Measurements from ENCODE around the gene KDM4B. TPM values are rescaled to one million over a fixed set of nuclear protein-coding genes. Genes with fewer than 3 reads are reported as not detected.

Gene KDM4B
- total RNA-seq, 1 experiment from 2014 or later = 35.9 TPM

GRCh38 chr19:5097959-5098623 lies 129.2 kb downstream of the KDM4B start:
- H4K20me1 ChIP-seq (ENCODE audit: insufficient read depth) = no peaks in the 10 kb centered on the region
- H2AFZ ChIP-seq (ENCODE audit: low read depth, low read length, poor library complexity, severe bottlenecking) = no peak overlapping the region
- H3K9ac ChIP-seq (ENCODE audit: low read length) = no peak overlapping the region
- no peak for ATAC-seq
- peaks cover 0 to 5% of the 10 kb centered on the region in 2 experiments; a peak in 1 of 4 replicates for H3K36me3 ChIP-seq (ENCODE audit: control insufficient read depth in 1 of 2, insufficient read depth in 2 of 2, low read length in 2 of 2)
- intact Hi-C loops (cut with micrococcal nuclease) = no loop called here
- DNase-seq (ENCODE audit: low read depth, low spot score) = no peak
- no TSS peak for BruUV-seq (replicated peaks)
- H3K4me2 ChIP-seq (ENCODE audit: low read length) = no peak overlapping the region
- TF ChIP-seq RAD21 (IDR thresholded peaks at IDR 0.05; ENCODE audit: low read depth) (no peak), ZBTB33 (IDR thresholded peaks at IDR 0.05; ENCODE audit: extremely low read depth, insufficient replicate concordance, low read length) (no peak), FOSL1 (IDR thresholded peaks at IDR 0.05; ENCODE audit: low read depth) (no peak), POLR2A (IDR thresholded peaks at IDR 0.05; ENCODE audit: borderline replicate concordance, extremely low read depth, insufficient read depth, insufficient read length) (no peak), CBX3 (IDR thresholded peaks at IDR 0.05; ENCODE audit: low read depth) (no peak), TCF7L2 (IDR thresholded peaks at IDR 0.05; ENCODE audit: borderline replicate concordance, extremely low read depth, insufficient read depth, insufficient read length) (no peak), ATF3 (IDR thresholded peaks at IDR 0.05) (no peak), EGR1 (IDR thresholded peaks at IDR 0.05; ENCODE audit: low read depth) (no peak), MAX (IDR thresholded peaks at IDR 0.05) (no peak), CEBPB (IDR thresholded peaks at IDR 0.05; ENCODE audit: low read depth) (no peak)
- ChIA-PET CTCF (no interaction called here), RAD21 (ENCODE audit: low non-redundant PET in 1 of 2, low total read pairs in 2 of 2, uncharacterized antibody in 2 of 2, unreplicated experiment in 2 of 2) (no interaction called here), POLR2A (no interaction called here)
- H3K79me2 ChIP-seq (ENCODE audit: insufficient read depth, low read length) = no peaks in the 10 kb centered on the region
- H3K27me3 ChIP-seq (ENCODE audit: insufficient read depth, low read length) = no peaks in the 10 kb centered on the region
- peaks cover 20 to 23% of the 10 kb centered on the region in 2 experiments; a peak in 2 of 4 replicates for H3K9me3 ChIP-seq (ENCODE audit: control insufficient read depth in 1 of 2, insufficient read depth in 1 of 2, low read depth in 1 of 2, low read length in 2 of 2)
- no peak overlapping the region for H3K4me3 ChIP-seq (replicated peaks in 1 of 2; ENCODE audit: low read depth in 1 of 2, low read length in 2 of 2)
- no peak overlapping the region for H3K27ac ChIP-seq (ENCODE audit: low read depth, low read length)
- no peaks in the 10 kb centered on the region for H3K4me1 ChIP-seq (ENCODE audit: control insufficient read depth in 1 of 2, insufficient read depth in 2 of 2, low read length in 2 of 2)
- H3K9me2 ChIP-seq (ENCODE audit: insufficient read depth) = no peaks in the 10 kb centered on the region

All from HCT116 (cell line).